ENCODE measurements around the gene SKI. TPM values are rescaled to one million over a fixed set of nuclear protein-coding genes. Genes with fewer than 3 reads are reported as not detected.

Gene SKI
- total and polyA plus RNA-seq, 9 of the 15 experiments (the other 6 are each of a cell fraction or from before 2014, with no cell fraction given) = 0.10 to 60.5 (median 4.6) TPM

DNA sequence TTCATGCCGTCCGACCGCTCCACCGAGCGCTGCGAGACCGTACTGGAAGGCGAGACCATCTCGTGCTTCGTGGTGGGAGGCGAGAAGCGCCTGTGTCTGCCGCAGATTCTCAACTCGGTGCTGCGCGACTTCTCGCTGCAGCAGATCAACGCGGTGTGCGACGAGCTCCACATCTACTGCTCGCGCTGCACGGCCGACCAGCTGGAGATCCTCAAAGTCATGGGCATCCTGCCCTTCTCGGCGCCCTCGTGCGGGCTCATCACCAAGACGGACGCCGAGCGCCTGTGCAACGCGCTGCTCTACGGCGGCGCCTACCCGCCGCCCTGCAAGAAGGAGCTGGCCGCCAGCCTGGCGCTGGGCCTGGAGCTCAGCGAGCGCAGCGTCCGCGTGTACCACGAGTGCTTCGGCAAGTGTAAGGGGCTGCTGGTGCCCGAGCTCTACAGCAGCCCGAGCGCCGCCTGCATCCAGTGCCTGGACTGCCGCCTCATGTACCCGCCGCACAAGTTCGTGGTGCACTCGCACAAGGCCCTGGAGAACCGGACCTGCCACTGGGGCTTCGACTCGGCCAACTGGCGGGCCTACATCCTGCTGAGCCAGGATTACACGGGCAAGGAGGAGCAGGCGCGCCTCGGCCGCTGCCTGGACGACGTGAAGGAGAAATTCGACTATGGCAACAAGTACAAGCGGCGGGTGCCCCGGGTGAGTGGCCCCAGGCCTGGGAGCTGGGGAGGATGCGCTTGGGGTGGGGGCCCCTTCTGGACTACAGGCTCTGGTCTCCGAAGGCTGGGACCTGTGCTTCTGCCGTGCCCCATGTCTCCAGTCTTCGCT is 1.1 kb downstream of the SKI start (continued):
- TF ChIP-seq, protein P1, sequence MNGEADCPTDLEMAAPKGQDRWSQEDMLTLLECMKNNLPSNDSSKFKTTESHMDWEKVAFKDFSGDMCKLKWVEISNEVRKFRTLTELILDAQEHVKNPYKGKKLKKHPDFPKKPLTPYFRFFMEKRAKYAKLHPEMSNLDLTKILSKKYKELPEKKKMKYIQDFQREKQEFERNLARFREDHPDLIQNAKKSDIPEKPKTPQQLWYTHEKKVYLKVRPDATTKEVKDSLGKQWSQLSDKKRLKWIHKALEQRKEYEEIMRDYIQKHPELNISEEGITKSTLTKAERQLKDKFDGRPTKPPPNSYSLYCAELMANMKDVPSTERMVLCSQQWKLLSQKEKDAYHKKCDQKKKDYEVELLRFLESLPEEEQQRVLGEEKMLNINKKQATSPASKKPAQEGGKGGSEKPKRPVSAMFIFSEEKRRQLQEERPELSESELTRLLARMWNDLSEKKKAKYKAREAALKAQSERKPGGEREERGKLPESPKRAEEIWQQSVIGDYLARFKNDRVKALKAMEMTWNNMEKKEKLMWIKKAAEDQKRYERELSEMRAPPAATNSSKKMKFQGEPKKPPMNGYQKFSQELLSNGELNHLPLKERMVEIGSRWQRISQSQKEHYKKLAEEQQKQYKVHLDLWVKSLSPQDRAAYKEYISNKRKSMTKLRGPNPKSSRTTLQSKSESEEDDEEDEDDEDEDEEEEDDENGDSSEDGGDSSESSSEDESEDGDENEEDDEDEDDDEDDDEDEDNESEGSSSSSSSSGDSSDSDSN (IDR thresholded peaks at IDR 0.05; ENCODE audit: borderline replicate concordance in 1 of 2, low read depth in 2 of 2, low read length in 2 of 2) = peak; percentile 85 to 91; a peak in 3 of 4 replicates
- TF ChIP-seq NR2C2 (CRISPR knock-in tag; IDR thresholded peaks at IDR 0.05) (no peak; the same call in 1 of the 2 replicates), NR2C2 (tag; IDR thresholded peaks at IDR 0.05) (no peak), SMARCE1 (IDR thresholded peaks at IDR 0.05) (no peak), MTA3 (IDR thresholded peaks at IDR 0.05; ENCODE audit: borderline replicate concordance) (peak; percentile 84), ZNF217 (CRISPR knock-in tag; IDR thresholded peaks at IDR 0.05) (no peak), TCF3 (CRISPR knock-in tag; IDR thresholded peaks at IDR 0.05) (no peak), ATF7 (IDR thresholded peaks at IDR 0.05) (0 out of 2 replicates have a peak, but pooled peaks have one; percentile 24), RFX5 (IDR thresholded peaks at IDR 0.05; ENCODE audit: low read depth, low read length) (no peak), ZNF444 (CRISPR knock-in tag; IDR thresholded peaks at IDR 0.05) (no peak), ZNF140 (CRISPR knock-in tag; IDR thresholded peaks at IDR 0.05) (no peak), ZNF77 (CRISPR knock-in tag; IDR thresholded peaks at IDR 0.05) (no peak), TAF7 (tag; IDR thresholded peaks at IDR 0.05) (no peak), HIVEP1 (CRISPR knock-in tag; IDR thresholded peaks at IDR 0.05) (no peak), SMARCC2 (IDR thresholded peaks at IDR 0.05; ENCODE audit: low read depth) (no peak), ZNF12 (CRISPR knock-in tag; IDR thresholded peaks at IDR 0.05) (peak; percentile 35; the same call in 1 of the 2 replicates)
- TF ChIP-seq, protein P2, sequence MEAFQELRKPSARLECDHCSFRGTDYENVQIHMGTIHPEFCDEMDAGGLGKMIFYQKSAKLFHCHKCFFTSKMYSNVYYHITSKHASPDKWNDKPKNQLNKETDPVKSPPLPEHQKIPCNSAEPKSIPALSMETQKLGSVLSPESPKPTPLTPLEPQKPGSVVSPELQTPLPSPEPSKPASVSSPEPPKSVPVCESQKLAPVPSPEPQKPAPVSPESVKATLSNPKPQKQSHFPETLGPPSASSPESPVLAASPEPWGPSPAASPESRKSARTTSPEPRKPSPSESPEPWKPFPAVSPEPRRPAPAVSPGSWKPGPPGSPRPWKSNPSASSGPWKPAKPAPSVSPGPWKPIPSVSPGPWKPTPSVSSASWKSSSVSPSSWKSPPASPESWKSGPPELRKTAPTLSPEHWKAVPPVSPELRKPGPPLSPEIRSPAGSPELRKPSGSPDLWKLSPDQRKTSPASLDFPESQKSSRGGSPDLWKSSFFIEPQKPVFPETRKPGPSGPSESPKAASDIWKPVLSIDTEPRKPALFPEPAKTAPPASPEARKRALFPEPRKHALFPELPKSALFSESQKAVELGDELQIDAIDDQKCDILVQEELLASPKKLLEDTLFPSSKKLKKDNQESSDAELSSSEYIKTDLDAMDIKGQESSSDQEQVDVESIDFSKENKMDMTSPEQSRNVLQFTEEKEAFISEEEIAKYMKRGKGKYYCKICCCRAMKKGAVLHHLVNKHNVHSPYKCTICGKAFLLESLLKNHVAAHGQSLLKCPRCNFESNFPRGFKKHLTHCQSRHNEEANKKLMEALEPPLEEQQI (IDR thresholded peaks at IDR 0.05) = no peak
- TF ChIP-seq, protein P3, sequence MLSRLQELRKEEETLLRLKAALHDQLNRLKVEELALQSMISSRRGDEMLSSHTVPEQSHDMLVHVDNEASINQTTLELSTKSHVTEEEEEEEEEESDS (CRISPR knock-in tag; IDR thresholded peaks at IDR 0.05) = no peak
- TF ChIP-seq, protein P4, sequence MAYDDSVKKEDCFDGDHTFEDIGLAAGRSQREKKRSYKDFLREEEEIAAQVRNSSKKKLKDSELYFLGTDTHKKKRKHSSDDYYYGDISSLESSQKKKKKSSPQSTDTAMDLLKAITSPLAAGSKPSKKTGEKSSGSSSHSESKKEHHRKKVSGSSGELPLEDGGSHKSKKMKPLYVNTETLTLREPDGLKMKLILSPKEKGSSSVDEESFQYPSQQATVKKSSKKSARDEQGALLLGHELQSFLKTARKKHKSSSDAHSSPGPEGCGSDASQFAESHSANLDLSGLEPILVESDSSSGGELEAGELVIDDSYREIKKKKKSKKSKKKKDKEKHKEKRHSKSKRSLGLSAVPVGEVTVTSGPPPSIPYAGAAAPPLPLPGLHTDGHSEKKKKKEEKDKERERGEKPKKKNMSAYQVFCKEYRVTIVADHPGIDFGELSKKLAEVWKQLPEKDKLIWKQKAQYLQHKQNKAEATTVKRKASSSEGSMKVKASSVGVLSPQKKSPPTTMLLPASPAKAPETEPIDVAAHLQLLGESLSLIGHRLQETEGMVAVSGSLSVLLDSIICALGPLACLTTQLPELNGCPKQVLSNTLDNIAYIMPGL (CRISPR knock-in tag; IDR thresholded peaks at IDR 0.05) = 0 out of 2 replicates have a peak, but pooled peaks have one; percentile 50
- TF ChIP-seq, protein P5, sequence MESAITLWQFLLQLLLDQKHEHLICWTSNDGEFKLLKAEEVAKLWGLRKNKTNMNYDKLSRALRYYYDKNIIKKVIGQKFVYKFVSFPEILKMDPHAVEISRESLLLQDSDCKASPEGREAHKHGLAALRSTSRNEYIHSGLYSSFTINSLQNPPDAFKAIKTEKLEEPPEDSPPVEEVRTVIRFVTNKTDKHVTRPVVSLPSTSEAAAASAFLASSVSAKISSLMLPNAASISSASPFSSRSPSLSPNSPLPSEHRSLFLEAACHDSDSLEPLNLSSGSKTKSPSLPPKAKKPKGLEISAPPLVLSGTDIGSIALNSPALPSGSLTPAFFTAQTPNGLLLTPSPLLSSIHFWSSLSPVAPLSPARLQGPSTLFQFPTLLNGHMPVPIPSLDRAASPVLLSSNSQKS (CRISPR knock-in tag; IDR thresholded peaks at IDR 0.05) = no peak

Data from K562 (cell line).